ENCODE data around the gene ZNF662. TPM values are rescaled to one million over a fixed set of nuclear protein-coding genes. Genes with fewer than 3 reads are reported as not detected.

Gene ZNF662
- total RNA-seq, 3 donors from 2014 or later (not counting 1 experiment from before 2014, with no cell fraction given) = 1.2 to 2.7 (median 1.7) TPM

DNA sequence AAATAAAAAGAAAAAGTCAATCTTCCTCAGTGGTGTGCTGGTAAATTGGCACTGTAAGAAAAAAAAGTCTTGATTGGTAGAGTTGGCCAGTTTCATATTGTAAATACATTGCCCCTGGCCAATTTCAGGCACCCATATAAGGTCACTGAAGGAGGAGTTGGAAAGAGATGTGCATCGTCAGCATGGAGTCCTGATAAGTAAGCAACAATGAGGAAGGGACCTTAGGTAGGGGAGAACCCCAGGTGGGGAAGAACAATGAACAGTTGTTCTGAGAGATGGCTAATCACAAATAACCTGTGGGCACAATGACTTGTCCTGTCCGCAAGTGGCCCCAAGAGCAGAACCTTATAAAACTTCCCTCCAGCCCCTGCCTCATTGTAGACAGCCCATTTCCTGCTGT is 21.6 kb upstream of the ZNF662 start:
- ATAC-seq (no peak), DNase-seq (no peak)
- Histone ChIP-seq H3K9me3 (ENCODE audit: control insufficient read depth, insufficient read depth, low read length) (no peaks in the 10 kb centered on the region), H3K27ac (ENCODE audit: low read length) (no peak overlapping the region), H3K27me3 (ENCODE audit: control insufficient read depth, insufficient read depth, low read length) (peaks cover 4% of the 10 kb centered on the region), H3K4me1 (ENCODE audit: control insufficient read depth, insufficient read depth, low read length) (peaks cover 14% of the 10 kb centered on the region), H3K36me3 (ENCODE audit: control insufficient read depth, insufficient read depth, low read length) (no peaks in the 10 kb centered on the region), H3K4me3 (ENCODE audit: low read length) (no peak overlapping the region)
- H3K27me3 Mint-ChIP-seq (ENCODE audit: low read depth in 2 of 2) = peaks cover 11 to 18% of the 10 kb centered on the region in 2 donors
- intact Hi-C loops (cut with micrococcal nuclease) = no loop called here
- no peak overlapping the region for H3K27ac Mint-ChIP-seq
- no peaks in the 10 kb centered on the region for H3K9me3 Mint-ChIP-seq
- TF ChIP-seq, protein P1, sequence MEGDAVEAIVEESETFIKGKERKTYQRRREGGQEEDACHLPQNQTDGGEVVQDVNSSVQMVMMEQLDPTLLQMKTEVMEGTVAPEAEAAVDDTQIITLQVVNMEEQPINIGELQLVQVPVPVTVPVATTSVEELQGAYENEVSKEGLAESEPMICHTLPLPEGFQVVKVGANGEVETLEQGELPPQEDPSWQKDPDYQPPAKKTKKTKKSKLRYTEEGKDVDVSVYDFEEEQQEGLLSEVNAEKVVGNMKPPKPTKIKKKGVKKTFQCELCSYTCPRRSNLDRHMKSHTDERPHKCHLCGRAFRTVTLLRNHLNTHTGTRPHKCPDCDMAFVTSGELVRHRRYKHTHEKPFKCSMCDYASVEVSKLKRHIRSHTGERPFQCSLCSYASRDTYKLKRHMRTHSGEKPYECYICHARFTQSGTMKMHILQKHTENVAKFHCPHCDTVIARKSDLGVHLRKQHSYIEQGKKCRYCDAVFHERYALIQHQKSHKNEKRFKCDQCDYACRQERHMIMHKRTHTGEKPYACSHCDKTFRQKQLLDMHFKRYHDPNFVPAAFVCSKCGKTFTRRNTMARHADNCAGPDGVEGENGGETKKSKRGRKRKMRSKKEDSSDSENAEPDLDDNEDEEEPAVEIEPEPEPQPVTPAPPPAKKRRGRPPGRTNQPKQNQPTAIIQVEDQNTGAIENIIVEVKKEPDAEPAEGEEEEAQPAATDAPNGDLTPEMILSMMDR (IDR thresholded peaks at IDR 0.05) = no peak
- H3K4me1 Mint-ChIP-seq = peaks cover 7 to 17% of the 10 kb centered on the region in 2 donors
- 68% methylated on average over 2 of the region's 2 CpGs for WGBS (ENCODE audit: insufficient coverage)
- H3K36me3 Mint-ChIP-seq = no peaks in the 10 kb centered on the region
- H3K4me3 Mint-ChIP-seq = no peak overlapping the region

DNA sequence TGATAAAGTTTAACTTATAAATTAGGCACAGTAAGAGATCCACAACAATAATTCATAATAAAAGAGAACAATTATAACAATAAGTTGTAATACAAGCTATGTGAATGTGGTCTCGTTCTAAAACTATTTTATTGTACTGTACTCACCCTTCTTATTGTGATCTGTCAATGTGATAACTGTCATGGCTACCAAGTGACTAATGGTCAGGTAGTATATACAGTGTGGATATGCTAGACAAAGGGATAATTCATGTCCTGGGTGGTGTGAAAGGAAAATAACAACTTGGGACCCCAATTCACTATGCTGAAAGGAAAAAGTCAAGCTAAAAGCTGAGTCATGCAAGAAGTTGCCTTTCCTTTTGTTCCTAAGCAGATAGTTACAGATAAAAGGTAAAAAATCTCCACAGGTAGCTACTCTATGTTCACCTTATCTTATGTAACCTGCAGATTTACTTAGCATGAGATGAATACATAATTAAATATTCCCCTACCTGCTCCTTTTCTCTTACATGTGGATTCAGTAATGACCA is 19.6 kb upstream of the ZNF662 start:
- intact Hi-C loops (cut with micrococcal nuclease) = no loop called here
- no peak overlapping the region for H3K4me3 ChIP-seq (ENCODE audit: low read length)
- H3K36me3 ChIP-seq (ENCODE audit: control insufficient read depth, insufficient read depth, low read length) = no peaks in the 10 kb centered on the region
- no peak overlapping the region for H3K27ac ChIP-seq (ENCODE audit: low read length)
- peaks cover 12 to 27% of the 10 kb centered on the region in 2 donors for H3K27me3 Mint-ChIP-seq (ENCODE audit: low read depth in 2 of 2)
- TF ChIP-seq, protein P1 (IDR thresholded peaks at IDR 0.05) = no peak
- no peak for DNase-seq
- H3K27ac Mint-ChIP-seq = no peak overlapping the region
- no peak overlapping the region for H3K4me3 Mint-ChIP-seq
- WGBS (ENCODE audit: insufficient coverage) = no CpG with 5 or more reads among the region's 1 CpG
- H3K4me1 ChIP-seq (ENCODE audit: control insufficient read depth, insufficient read depth, low read length) = peaks cover 3% of the 10 kb centered on the region
- no peaks in the 10 kb centered on the region for H3K9me3 ChIP-seq (ENCODE audit: control insufficient read depth, insufficient read depth, low read length)
- no peak for ATAC-seq
- peaks cover 12 to 14% of the 10 kb centered on the region in 2 donors for H3K4me1 Mint-ChIP-seq
- H3K36me3 Mint-ChIP-seq = no peaks in the 10 kb centered on the region
- H3K9me3 Mint-ChIP-seq = no peaks in the 10 kb centered on the region
- H3K27me3 ChIP-seq (ENCODE audit: control insufficient read depth, insufficient read depth, low read length) = peaks cover 4% of the 10 kb centered on the region

DNA sequence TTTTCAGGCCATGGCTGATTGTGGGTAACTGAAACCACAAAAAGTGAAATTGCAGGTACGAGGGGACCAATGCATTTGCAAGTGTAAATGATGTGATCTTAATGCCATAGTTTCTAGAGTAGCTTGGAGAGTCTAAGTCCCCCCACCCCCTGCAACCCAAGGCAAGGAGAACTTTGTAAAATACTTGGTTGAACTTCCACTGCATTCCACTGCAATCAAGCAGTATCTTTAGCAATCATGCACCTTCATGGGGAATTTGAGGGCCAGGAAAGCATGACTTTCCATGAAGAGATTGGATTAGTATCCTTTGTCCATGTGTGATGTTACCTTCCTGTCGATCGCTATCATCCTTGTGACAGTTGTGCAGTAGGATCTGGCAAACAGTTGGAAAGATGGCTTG is 18.9 kb upstream of the ZNF662 start:
- Histone ChIP-seq H3K9me3 (ENCODE audit: control insufficient read depth, insufficient read depth, low read length) (no peaks in the 10 kb centered on the region), H3K27ac (ENCODE audit: low read length) (no peak overlapping the region), H3K27me3 (ENCODE audit: control insufficient read depth, insufficient read depth, low read length) (peaks cover 4% of the 10 kb centered on the region), H3K4me1 (ENCODE audit: control insufficient read depth, insufficient read depth, low read length) (no peaks in the 10 kb centered on the region), H3K4me3 (ENCODE audit: low read length) (no peak overlapping the region), H3K36me3 (ENCODE audit: control insufficient read depth, insufficient read depth, low read length) (no peaks in the 10 kb centered on the region)
- H3K4me3 Mint-ChIP-seq = no peak overlapping the region
- TF ChIP-seq, protein P1 (IDR thresholded peaks at IDR 0.05) = no peak
- 71% methylated on average over 3 of the region's 3 CpGs for WGBS (ENCODE audit: insufficient coverage)
- H3K27me3 Mint-ChIP-seq (ENCODE audit: low read depth in 2 of 2) = peaks cover 19 to 34% of the 10 kb centered on the region in 2 donors
- intact Hi-C loops (cut with micrococcal nuclease) = no loop called here
- H3K27ac Mint-ChIP-seq = no peak overlapping the region
- ATAC-seq = no peak
- no peaks in the 10 kb centered on the region for H3K36me3 Mint-ChIP-seq
- H3K9me3 Mint-ChIP-seq = no peaks in the 10 kb centered on the region
- no peak for DNase-seq
- H3K4me1 Mint-ChIP-seq = peaks cover 9 to 12% of the 10 kb centered on the region in 2 donors

DNA sequence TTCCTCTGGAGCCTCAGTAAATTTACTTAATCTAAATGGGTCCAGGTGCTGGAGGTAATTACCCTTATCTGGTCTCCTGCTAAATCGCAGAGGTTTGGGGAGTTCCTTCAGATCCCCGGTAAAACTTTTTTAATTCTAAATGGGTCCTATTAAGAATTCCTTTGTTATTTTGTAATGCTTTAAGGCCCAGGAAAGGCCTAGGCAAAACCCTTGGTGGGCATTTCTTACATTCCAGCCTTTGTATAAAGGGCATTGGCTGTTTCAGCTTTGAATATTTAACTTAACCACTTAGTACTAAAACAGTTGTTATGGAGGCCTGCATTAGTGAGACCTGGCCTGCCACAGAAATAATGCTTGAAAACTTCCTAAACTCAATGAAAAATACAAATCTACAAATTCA is 14.9 kb upstream of the ZNF662 start:
- Histone ChIP-seq H3K27me3 (ENCODE audit: control insufficient read depth, insufficient read depth, low read length) (peaks cover 4% of the 10 kb centered on the region), H3K9me3 (ENCODE audit: control insufficient read depth, insufficient read depth, low read length) (no peaks in the 10 kb centered on the region), H3K4me3 (ENCODE audit: low read length) (no peak overlapping the region), H3K4me1 (ENCODE audit: control insufficient read depth, insufficient read depth, low read length) (no peaks in the 10 kb centered on the region), H3K27ac (ENCODE audit: low read length) (no peak overlapping the region), H3K36me3 (ENCODE audit: control insufficient read depth, insufficient read depth, low read length) (no peaks in the 10 kb centered on the region)
- intact Hi-C loops (cut with micrococcal nuclease) = no loop called here
- H3K36me3 Mint-ChIP-seq = no peaks in the 10 kb centered on the region
- no peak overlapping the region for H3K27ac Mint-ChIP-seq
- peaks cover 25 to 46% of the 10 kb centered on the region in 2 donors for H3K27me3 Mint-ChIP-seq (ENCODE audit: low read depth in 2 of 2)
- WGBS (ENCODE audit: insufficient coverage) = 100% methylated on average over 2 of the region's 2 CpGs
- ATAC-seq (no peak), DNase-seq (no peak)
- H3K9me3 Mint-ChIP-seq = no peaks in the 10 kb centered on the region
- H3K4me3 Mint-ChIP-seq = no peak overlapping the region
- TF ChIP-seq, protein P1 (IDR thresholded peaks at IDR 0.05) = no peak
- peaks cover 9 to 12% of the 10 kb centered on the region in 2 donors for H3K4me1 Mint-ChIP-seq
